GM21390 (cell line): ENCODE measurements around the gene SLC44A2.

Experiments used
- ATAC-seq: cut with Tn5 transposase; IDR thresholded peaks from one replicate; pipeline ENCODE4 v1.9.1; 2021; ENCODE audit not compliant: unreplicated experiment

SLC44A2 gene

GRCh38 chr19:10680545-10681135 is 55.3 kb downstream of the SLC44A2 start:
- no peak for ATAC-seq

- ATAC-seq = no peak
Measured at GRCh38 chr19:10681658-10682057, 56.3 kb downstream of the SLC44A2 start.

GRCh38 chr19:10682397-10683063 is 57.2 kb downstream of the SLC44A2 start:
- no peak for ATAC-seq

GRCh38 chr19:10683064-10683426 is 57.7 kb downstream of the SLC44A2 start:
- ATAC-seq = no peak

GRCh38 chr19:10683582-10683981 is 58.2 kb downstream of the SLC44A2 start:
- no peak for ATAC-seq

- ATAC-seq = no peak
Measured at GRCh38 chr19:10685210-10685609, 59.9 kb downstream of the SLC44A2 start.

GRCh38 chr19:10686193-10686592 is 60.8 kb downstream of the SLC44A2 start:
- no peak for ATAC-seq

GRCh38 chr19:10686661-10687517 is 61.5 kb downstream of the SLC44A2 start:
- no peak for ATAC-seq

- no peak for ATAC-seq
Measured at GRCh38 chr19:10687518-10688288, 62.4 kb downstream of the SLC44A2 start.

GRCh38 chr19:10688545-10689280 is 63.4 kb downstream of the SLC44A2 start:
- ATAC-seq = no peak

- no peak for ATAC-seq
Measured at GRCh38 chr19:10690341-10690781, 65.0 kb downstream of the SLC44A2 start.

- no peak for ATAC-seq
Measured at GRCh38 chr19:10691178-10691881, 66.0 kb downstream of the SLC44A2 start.

- ATAC-seq = no peak
Measured at GRCh38 chr19:10691883-10692282, 66.5 kb downstream of the SLC44A2 start.

- ATAC-seq = no peak
Measured at GRCh38 chr19:10692673-10693264, 67.4 kb downstream of the SLC44A2 start.
